ENCODE data around the gene ACSL3. TPM values are rescaled to one million over a fixed set of nuclear protein-coding genes. Genes with fewer than 3 reads are reported as not detected.
A peak's percentile ranks its signal among the peaks of the same experiment; 100 is the strongest.

Gene ACSL3
- polyA plus RNA-seq, 1 experiment: 88.9 TPM

DNA sequence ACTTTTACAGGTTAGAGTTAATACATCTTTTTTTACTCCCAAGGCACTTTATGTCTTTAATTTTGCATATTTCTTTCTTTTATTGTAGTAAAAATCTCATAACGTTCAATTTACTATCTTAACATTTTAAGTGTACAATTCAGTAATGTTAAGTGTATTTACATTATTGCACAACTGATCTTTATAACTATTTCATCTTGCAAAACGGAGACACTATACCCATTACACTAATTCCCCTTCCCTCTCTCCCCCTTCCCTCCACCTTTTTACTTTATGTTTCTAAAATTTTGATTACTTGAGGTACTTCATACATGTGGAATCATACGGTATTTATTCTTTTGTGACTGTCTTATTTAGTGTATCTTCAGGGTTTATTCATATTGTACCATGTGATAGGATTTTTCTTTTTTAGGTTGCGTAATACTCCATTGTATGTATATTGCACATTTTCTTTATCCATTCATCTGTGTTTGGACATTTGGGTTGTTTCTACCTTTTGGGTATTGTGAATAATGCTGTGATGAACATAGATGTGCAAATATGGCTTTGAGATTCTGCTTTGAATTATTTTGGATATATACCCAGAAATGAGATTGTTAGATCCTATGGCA lies 75.0 kb downstream of the ACSL3 start:
- TF ChIP-seq, protein P1, sequence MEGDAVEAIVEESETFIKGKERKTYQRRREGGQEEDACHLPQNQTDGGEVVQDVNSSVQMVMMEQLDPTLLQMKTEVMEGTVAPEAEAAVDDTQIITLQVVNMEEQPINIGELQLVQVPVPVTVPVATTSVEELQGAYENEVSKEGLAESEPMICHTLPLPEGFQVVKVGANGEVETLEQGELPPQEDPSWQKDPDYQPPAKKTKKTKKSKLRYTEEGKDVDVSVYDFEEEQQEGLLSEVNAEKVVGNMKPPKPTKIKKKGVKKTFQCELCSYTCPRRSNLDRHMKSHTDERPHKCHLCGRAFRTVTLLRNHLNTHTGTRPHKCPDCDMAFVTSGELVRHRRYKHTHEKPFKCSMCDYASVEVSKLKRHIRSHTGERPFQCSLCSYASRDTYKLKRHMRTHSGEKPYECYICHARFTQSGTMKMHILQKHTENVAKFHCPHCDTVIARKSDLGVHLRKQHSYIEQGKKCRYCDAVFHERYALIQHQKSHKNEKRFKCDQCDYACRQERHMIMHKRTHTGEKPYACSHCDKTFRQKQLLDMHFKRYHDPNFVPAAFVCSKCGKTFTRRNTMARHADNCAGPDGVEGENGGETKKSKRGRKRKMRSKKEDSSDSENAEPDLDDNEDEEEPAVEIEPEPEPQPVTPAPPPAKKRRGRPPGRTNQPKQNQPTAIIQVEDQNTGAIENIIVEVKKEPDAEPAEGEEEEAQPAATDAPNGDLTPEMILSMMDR (IDR thresholded peaks at IDR 0.05; ENCODE audit: low read depth, low read length): no peak
- CTCF ChIA-PET: no interaction called here
- DNase-seq (ENCODE audit: low read depth, low spot score): no peak
- no peaks in the 10 kb centered on the region for H3K27me3 ChIP-seq (ENCODE audit: control insufficient read depth, insufficient read depth, low read length)
- H3K27ac ChIP-seq (ENCODE audit: low read depth, low read length): no peak overlapping the region
- no peak overlapping the region for H3K4me3 ChIP-seq (ENCODE audit: low read depth, low read length)
- H3K9me3 ChIP-seq (ENCODE audit: control insufficient read depth, insufficient read depth, low read length): peaks cover 2% of the 10 kb centered on the region; the same call in 1 of the 2 replicates
- POLR2A ChIA-PET: no interaction called here

DNA sequence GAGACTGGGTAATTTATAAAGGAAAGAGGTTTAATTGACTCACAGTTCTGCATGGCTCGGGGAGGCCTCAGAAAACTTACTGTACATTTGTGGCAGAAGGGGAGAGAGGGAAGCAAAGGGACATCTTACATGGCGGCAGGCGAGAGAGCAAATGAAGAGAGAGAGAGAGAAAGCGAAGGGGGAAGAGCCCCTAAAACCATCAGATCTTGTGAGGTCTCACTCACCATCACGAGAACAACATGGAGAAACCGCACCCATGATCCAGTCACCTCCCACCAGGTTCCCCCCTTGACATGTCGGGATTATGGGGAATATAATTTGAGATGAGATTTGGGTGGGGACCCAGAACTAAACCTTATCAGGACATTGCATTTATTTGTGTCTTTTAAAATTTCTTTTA lies 75.9 kb downstream of the ACSL3 start:
- POLR2A ChIA-PET: no interaction called here
- TF ChIP-seq, protein P1 (IDR thresholded peaks at IDR 0.05; ENCODE audit: low read depth, low read length): no peak
- CTCF ChIA-PET: no interaction called here

GRCh38 chr2:222938327-222938726 lies 77.5 kb downstream of the ACSL3 start:
- ChIA-PET POLR2A (no interaction called here), CTCF (interaction anchor here (0.7 to 3.6 kb wide), 30 partner anchors 8 to 286 kb away, joined by 3 to 26 read pairs (median 7); no protein-coding TSS in a partner anchor)
- no peak for DNase-seq (ENCODE audit: low read depth, low spot score)
- Histone ChIP-seq H3K4me3 (ENCODE audit: low read depth, low read length) (no peak overlapping the region), H3K9me3 (ENCODE audit: control insufficient read depth, insufficient read depth, low read length) (peaks cover 2% of the 10 kb centered on the region; the same call in 1 of the 2 replicates), H3K27me3 (ENCODE audit: control insufficient read depth, insufficient read depth, low read length) (no peaks in the 10 kb centered on the region), H3K27ac (ENCODE audit: low read depth, low read length) (no peak overlapping the region)
- TF ChIP-seq, protein P1 (IDR thresholded peaks at IDR 0.05; ENCODE audit: low read depth, low read length): no peak

More for the DNA sequence above, 75.9 kb downstream of the ACSL3 start:
- no peak for DNase-seq (ENCODE audit: low read depth, low spot score)
- Histone ChIP-seq H3K9me3 (ENCODE audit: control insufficient read depth, insufficient read depth, low read length) (peaks cover 2% of the 10 kb centered on the region; the same call in 1 of the 2 replicates), H3K4me3 (ENCODE audit: low read depth, low read length) (no peak overlapping the region), H3K27ac (ENCODE audit: low read depth, low read length) (no peak overlapping the region), H3K27me3 (ENCODE audit: control insufficient read depth, insufficient read depth, low read length) (no peaks in the 10 kb centered on the region)

GRCh38 chr2:222939208-222939856 lies 78.5 kb downstream of the ACSL3 start:
- Histone ChIP-seq H3K9me3 (ENCODE audit: control insufficient read depth, insufficient read depth, low read length) (peaks cover 2% of the 10 kb centered on the region; the same call in 1 of the 2 replicates), H3K27me3 (ENCODE audit: control insufficient read depth, insufficient read depth, low read length) (no peaks in the 10 kb centered on the region), H3K4me3 (ENCODE audit: low read depth, low read length) (no peak overlapping the region), H3K27ac (ENCODE audit: low read depth, low read length) (no peak overlapping the region)
- ChIA-PET POLR2A (no interaction called here), CTCF (interaction anchor here (0.7 to 3.6 kb wide), 41 partner anchors 9 to 287 kb away, joined by 3 to 26 read pairs (median 6); no protein-coding TSS in a partner anchor)
- DNase-seq (ENCODE audit: low read depth, low spot score): no peak
- TF ChIP-seq, protein P1 (IDR thresholded peaks at IDR 0.05; ENCODE audit: low read depth, low read length): peak; percentile 83

- ChIA-PET CTCF (interaction anchor here (0.7 to 3.6 kb wide), 19 partner anchors 9 to 669 kb away, joined by 3 to 26 read pairs (median 9); no protein-coding TSS in a partner anchor), POLR2A (no interaction called here)
- peaks cover 2% of the 10 kb centered on the region; the same call in 1 of the 2 replicates for H3K9me3 ChIP-seq (ENCODE audit: control insufficient read depth, insufficient read depth, low read length)
- no peak for DNase-seq (ENCODE audit: low read depth, low spot score)
- no peak overlapping the region for H3K4me3 ChIP-seq (ENCODE audit: low read depth, low read length)
- H3K27me3 ChIP-seq (ENCODE audit: control insufficient read depth, insufficient read depth, low read length): no peaks in the 10 kb centered on the region
- TF ChIP-seq, protein P1 (IDR thresholded peaks at IDR 0.05; ENCODE audit: low read depth, low read length): no peak
- H3K27ac ChIP-seq (ENCODE audit: low read depth, low read length): no peak overlapping the region
Measured at GRCh38 chr2:222939979-222940378, 79.1 kb downstream of the ACSL3 start.

Data from AG04450 (cell line).